ENCODE data around the gene TRIM62.
A peak's percentile ranks its signal among the peaks of the same experiment; 100 is the strongest.

The TRIM62 gene

GRCh38 chr1:33099290-33100118 lies 82.3 kb downstream of the TRIM62 start:
- peak; percentile 53 to 64 for DNase-seq (ENCODE audit: low read depth in 2 of 2)

GRCh38 chr1:33098371-33098770 lies 83.5 kb downstream of the TRIM62 start:
- no peak for DNase-seq (ENCODE audit: low read depth in 2 of 2)

- DNase-seq (ENCODE audit: low read depth in 2 of 2), result no peak
Measured at GRCh38 chr1:33097762-33098161, 84.1 kb downstream of the TRIM62 start.

- no peak for DNase-seq (ENCODE audit: low read depth in 2 of 2)
Measured at GRCh38 chr1:33097137-33097611, 84.7 kb downstream of the TRIM62 start.

- no peak for DNase-seq (ENCODE audit: low read depth in 2 of 2)
Measured at GRCh38 chr1:33096363-33097005, 85.4 kb downstream of the TRIM62 start.

Measured in stimulated activated CD4-positive, alpha-beta T cell treated with anti-CD3 and anti-CD28 coated beads, Interleukin-4, amount 100 ng/mL, for 48 hours (primary cell).